Activated CD8-positive, alpha-beta memory T cell treated with anti-CD3 and anti-CD28 coated beads for 48 hours (primary cell): ENCODE measurements around the gene RDH5.

Source experiments
- DNase-seq, 3 experiments: peaks; one replicate each; pipeline ENCODE4 v3.0.0-alpha.2; 2020; ENCODE audit warnings: low read depth in 2 of 3, low spot score in 2 of 3

Gene RDH5

DNA sequence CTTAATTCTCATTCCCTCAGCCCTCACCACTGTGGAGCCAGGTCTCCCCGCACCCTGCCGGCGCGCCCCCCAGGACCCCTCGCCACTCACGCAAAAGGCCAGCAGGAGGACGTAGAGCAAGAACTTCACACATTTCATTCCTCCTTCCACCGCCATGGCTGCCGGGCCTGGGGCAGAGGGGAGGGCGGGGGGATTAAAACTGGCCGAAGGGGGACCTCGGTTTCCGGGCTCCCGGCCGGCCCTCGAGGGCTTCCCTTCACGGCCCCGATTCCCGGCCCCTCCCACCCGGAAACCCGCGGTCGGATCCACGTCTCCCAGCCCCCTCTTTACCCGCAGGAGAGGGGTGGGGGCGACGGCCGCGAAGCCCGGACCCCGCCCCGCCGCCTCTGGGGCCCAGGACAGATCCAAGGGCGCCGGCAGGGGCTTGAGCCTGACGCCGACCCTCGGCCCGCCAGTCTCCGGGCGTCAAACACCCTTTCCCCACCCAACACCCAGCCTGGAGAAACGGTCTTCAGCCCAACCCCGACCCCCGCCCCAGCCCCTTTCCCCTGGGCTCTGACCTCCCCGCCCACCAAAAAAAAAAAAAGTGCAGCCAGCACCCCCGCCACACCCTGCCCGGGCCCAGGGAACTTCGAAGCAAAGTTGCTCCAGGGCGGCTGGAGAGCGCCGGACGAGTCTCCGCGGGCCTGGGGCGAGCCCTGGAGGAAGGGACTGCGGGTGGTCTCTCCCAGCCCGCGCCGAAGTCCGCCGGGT lies 8.2 kb downstream of the RDH5 start:
- DNase-seq, result no peak

DNA sequence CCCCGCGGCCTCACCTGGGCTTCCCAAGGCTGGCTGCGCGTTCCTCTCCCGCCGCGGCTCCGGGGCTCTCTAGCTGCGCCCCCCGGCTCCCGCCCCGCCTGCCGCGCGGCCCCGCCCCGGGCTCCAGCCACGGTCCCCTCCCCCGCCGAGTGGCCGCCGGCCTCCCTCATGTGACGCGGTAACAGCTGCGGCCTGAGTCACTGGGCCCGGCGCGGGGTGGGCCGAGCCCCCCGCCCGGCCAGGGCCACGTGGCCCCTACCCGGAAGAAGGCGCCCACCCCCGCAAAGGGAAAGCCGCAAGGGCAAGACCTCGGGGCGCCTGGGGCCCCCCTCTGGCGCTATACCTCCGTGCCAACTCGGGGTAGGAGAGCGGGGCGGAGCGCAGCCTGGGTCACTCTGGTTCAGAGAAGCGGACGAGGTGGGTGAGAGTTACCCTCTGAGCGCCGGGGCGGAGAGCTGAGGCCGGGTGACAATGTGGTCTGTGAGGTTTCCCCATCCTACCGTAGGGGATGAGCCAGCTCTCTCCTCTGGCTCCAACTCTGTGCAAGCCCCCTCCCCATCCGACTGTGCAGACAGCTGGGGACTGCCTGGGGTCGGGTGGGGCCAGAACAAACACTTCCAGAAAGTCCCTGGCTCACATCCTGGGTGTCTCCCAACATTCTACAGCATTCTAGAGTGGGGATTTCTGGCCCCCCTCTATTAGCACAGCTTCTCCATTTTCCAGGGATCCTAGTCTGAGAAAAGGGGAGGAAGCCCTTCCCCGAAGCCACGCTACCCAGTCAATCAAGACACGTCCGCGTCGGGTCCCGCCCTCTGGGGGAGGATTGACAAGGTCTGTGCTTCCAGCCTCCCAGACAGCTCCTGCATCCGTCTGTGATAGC lies 9.0 kb downstream of the RDH5 start, which contains the start of gene CD63:
CD63 (minus strand) TSS at position 71 of the 880 bp plus-strand sequence. CDS start 668 bp downstream, outside the sequence.
- DNase-seq, result peak; percentile 65 to 73 (median 66)

DNA sequence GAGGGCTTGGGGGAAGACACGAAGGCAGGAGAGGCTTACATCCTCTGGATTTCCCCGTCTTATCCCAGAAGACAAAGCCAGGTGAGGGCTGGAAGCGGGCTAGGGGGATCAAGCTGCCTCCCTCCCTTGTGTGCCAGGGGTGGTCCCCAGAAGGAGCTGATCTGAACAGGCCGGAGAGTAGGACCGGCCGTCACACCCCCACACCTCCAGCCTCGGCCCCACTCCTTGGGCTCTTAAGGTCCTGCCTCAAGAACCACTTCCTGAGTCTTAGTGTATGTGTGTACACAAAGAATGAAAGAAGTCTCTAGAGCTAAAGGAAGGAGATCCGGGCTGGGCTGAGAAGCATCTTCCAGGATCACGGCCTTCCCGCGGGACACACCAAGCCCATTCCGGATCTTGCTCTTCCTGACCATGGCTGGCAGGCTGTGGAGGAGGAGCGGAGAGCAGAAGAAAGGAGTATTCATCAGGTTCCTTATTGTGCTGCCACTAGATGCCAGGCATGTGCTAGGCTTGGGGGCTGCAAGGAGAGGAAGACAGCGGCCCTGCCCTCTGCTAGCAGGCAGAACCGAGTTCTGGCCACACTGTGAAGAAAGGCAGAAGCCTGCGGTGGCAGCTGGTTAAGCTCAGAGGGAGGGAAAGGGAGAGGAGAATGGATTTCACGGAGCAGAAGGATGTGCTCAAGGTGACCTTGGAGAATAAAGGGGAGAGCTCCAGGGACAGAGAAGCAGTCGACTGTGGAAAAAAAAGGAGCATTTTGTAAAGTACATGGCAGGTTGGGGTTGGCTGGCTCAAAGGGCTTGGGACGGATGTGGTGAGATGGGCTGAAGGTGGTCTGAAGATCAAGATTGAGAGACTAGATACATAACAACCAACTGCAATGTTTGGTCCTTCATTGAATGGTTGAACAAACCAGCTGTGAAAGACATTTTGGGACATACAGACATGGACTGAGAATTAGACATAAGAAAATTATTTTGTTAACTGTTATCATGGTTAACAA lies 9.9 kb downstream of the RDH5 start:
- DNase-seq, result no peak

DNA sequence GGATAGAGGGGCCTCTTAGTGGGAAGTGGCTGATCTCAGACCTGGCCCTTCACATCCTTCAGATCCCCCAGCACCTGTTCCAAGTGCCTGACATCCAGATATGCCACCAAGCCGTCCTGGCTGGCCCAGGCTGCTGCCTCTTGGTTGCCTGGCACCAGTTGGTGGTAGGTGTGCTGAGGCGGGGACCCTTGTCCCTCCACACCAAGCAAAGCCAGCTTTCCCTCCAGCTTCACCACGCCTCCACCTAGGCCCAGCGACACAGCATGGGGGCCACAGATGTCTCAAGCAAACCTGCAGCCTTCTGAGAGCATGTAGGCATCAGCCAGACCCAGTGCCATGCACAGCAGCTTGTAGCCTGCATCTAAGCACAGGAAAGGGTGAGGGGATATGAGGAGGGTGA lies 12.1 kb downstream of the RDH5 start:
- no peak for DNase-seq

DNA sequence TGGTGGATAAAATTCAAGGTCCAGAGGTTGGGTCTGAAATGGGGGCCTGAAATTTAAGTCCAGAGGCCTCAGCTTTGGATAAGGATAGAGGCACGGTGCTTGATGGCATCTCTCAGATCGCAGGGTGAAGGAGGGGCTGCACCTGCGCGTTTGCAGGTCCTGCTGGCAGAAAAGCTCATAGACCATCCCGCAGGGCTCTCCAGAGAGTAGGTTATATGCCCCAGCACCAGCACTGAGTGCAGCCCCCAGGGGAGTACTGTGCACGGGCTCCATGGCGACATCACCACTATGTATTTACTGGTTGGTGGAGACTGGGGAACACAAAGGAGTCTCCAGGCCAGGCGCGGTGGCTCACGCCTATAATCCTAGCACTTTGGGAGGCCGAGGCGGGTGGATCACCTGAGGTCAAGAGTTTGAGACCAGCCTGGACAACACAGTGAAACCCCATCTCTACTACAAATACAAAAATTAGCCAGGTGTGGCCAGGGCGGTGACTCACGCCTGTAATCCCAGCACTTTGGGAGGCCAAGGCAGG lies 12.9 kb downstream of the RDH5 start:
- no peak for DNase-seq

DNA sequence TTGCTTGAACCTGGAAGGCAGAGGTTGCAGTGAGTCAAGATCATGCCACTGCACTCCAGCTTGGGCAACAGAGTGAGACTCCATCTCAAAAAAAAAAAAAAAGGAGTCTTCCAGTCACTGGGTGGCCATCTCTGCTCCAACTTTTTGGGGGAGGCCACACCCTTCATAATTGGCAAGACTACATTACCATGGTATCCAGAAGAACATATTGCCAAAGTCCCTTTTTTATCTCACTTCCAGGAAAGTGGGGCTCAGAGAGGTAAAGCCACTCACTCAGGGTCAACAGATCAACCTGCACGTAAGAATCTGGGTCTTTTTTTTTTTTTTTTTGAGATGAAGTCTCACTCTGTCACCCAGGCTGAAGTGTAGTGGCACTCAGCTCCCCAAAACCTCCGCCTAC lies 13.7 kb downstream of the RDH5 start:
- DNase-seq, result no peak

DNA sequence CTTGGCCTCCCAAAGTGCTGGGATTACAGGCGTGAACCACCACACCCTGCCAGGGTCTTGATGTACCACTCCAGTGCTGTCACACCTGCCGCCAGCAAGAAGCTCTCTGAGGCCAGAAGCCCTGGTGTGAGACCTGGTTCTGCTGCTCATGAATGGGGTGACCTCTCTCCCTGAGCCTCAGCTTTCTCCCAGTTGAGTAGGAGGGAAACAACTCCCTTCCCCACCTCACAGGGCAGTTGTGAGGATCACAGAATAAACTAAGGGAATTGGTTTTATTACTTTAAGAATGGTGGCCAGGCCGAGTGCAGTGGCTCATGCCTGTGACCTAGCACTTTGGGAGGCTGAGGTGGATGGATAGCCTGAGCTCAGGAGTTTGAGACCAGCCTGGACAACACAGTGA lies 14.4 kb downstream of the RDH5 start:
- DNase-seq, result no peak

DNA sequence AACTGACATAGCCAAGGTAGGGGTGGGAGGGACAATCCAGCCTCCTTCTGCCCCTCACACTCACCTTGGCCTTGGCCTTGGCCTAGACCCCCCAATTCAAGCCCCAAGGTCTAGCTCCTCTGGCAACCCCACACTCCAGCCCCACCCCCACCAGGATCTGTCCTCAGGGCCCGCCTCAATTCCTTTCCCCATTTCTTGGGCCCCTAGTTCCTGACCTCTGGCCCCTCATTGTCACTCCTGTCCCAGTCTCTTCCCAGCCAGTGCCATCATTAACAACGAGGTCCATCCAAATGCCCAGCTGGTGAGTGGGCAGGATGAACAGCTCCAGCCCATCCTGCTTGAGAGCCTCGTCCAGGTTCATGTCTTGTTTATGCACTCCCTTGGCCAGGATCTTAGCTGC lies 15.9 kb downstream of the RDH5 start:
- no peak for DNase-seq

DNA sequence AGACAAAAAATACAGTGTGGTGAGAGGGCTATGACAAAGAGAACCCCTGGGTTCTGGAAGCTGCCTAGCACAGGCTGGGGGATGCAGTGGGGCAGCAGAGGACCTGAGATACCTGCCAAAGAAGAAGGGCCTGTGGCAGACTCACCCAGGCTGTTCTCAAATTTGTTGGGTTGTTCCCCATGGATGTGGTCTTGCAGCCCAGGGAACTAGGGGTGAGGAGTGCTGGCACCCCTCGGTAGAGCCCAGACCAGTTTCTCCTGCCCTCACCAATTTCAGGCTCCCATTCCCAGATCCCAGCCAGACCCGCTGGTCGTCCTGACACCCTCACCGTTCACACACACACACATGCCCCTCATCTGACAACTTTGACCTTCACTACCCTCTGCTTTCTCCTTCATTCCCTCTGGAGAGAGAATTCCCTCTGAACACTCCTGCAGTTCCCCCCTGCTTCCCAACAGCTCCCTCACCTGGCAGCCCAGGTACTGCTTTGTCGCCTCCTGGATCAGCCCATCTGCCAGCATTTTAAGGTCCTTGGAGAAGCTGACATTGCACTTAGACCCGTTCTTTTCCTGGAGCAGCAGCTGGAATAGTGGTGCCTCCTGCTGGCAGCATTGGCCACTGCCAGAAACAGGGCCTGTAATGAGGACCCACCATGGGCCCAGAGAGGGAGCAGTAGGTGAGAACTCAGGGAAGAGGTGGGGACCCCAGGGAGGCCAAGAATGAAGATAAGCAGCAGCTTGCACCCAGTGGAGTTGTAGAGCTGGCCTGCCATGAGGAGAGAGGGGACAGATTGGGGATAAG lies 16.8 kb downstream of the RDH5 start:
- DNase-seq, result no peak

DNA sequence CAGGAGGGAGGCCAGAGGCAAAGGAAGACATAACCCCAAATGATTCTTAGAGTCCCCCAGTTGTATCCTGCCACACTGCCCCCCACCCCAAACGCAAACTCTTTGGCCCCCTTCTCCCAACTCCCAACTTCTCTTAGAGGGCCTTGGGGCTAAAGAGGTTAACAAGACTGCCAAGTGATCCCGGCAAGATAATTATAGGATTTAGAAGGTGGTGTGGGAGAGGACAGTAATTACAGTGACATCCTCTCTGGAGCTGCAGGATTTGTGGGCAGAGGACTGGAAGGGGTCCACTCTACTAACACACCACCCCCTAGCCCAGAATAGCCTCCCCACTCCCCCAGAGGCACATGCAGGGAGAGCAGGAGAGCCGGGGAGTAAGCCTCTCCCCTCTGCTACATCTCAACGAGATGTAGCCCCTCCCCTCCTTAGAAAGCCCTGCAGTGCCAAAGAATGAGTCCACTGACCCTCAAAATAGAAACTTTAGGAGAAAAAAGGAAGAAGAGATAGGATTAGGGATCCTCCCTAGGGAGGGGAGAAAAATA lies 17.5 kb downstream of the RDH5 start:
- no peak for DNase-seq

DNA sequence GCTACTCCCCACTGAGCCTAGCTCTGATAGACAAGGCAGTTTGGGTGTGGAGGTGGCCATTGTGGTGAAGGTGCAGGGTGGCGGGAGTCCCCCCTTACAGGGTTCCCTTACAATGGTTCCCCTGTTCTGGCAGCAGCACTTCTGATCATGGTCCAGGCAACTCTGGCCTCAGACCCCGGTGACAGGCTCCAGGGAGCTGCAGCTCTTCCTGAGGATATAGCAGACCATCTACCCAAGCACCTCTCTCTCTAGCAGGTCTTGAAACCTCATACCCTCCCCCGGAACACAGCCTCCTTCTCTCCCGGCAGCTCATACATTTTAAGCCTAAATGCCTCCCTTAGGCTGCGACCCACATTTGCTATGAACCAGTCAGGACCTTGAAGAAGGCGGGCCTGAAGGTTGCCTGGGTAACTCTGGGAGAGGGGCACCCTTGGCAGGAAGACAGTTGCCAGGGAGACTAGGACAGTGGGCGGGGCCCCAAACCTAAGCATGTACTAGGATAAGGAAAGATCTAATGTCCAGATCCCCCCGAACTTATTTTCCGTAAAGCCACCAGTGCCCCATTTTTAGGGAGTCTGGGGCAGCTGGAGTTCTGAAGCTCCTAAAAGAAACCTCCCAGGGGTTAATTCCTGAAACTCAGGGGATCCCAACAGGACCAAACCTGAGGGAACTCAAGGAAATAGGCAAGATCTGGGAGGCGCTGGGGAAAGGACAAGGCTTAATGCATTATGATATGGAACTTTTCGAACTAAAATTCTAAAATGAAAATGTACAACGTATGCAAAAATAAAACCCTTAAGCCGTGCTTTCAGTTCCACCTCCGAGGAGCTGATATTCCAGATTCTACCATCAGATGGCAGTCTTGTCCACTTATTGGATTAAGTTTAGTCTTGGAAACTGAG lies 18.2 kb downstream of the RDH5 start:
- DNase-seq, result peak in 2 of 3 experiments; percentile 49 to 66

DNA sequence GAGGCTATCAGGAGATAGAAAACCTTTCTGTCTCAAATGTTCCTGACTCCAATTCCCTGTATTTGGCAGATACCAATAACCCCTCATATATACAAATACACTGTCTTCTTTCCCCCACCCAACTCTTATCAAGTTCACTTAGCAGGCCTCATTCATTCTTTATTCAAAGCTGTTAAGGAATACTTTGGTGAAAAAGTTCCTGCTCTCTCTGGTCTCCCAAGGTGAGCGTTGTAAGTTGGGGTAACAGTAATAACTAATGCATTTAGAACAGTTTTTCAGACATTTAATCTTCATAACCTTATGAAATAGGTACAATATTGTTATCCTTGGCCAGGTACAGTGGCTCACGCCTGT lies 18.8 kb downstream of the RDH5 start:
- no peak for DNase-seq

DNA sequence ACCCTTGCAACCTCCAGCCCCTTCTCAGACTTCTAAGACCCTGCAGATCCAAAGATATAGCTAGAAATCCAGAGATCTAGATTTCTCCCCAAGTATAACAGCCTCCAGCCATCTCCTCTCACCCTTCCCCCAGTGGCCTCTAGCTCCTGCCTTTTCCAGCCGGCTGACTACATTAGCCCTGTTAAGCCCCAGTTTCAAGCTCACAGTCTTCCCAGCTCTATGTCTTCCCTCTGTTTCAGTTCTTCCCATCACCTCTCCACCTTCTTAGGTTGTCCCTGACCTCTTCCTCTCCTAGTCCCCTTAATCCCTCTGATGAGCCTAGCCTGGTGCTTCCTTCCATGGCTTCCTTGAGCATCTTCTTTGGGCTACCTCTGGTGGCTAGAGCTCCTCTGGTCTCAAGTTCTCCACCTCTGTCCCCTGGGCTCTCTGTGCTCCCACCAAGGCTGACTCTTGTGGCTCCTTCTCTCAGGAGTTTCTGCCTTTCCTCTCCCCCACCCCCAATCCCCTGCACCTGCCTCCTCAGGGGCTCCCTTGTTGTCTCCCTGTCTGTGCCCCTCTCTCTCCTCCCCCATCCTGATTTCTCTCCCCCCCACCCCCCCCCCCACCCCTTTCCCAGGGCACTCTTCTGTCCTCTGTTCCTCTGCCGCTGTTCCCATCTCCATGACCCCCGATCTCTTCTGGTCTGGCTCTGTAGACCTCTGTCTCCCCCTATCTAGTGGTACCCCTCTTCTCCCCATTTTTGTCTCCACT lies 21.9 kb downstream of the RDH5 start:
- DNase-seq, result no peak

DNA sequence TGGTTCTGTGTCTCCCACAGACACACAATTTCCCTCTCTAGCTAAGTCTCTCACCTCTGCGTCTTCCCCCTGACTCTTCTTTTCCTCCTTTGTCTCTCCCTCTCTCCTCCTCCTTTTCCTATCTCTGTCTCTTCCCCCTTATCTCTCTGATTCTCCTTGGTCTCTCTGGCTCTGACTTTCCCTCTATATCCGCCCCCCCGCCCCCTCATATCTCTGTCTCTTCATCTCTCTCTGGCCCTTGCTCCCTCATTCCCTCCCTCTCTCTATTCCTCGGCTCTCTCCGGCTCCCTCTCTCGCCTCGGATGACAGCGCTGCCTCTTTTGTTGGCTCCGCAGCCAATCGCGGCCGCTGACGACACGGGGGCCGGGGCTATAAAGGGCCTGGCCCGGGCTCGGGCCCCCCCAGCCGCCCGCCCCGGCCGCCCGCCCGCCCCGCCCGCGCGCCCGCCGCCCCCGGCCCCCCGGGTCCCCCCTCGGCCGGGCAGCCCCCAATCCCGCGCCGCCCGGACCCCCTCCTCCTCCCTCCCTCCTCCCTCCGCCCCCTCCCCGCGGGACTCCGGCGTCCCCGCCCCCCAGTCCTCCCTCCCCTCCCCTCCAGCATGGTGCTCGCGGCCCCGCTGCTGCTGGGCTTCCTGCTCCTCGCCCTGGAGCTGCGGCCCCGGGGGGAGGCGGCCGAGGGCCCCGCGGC lies 22.7 kb downstream of the RDH5 start, which contains the start of gene GDF11:
GDF11 (plus strand) TSS at position 404 of the 687 bp plus-strand sequence; CDS start at position 599, 195 bp downstream.
- peak in 2 of 3 experiments; percentile 45 to 58 for DNase-seq

DNA sequence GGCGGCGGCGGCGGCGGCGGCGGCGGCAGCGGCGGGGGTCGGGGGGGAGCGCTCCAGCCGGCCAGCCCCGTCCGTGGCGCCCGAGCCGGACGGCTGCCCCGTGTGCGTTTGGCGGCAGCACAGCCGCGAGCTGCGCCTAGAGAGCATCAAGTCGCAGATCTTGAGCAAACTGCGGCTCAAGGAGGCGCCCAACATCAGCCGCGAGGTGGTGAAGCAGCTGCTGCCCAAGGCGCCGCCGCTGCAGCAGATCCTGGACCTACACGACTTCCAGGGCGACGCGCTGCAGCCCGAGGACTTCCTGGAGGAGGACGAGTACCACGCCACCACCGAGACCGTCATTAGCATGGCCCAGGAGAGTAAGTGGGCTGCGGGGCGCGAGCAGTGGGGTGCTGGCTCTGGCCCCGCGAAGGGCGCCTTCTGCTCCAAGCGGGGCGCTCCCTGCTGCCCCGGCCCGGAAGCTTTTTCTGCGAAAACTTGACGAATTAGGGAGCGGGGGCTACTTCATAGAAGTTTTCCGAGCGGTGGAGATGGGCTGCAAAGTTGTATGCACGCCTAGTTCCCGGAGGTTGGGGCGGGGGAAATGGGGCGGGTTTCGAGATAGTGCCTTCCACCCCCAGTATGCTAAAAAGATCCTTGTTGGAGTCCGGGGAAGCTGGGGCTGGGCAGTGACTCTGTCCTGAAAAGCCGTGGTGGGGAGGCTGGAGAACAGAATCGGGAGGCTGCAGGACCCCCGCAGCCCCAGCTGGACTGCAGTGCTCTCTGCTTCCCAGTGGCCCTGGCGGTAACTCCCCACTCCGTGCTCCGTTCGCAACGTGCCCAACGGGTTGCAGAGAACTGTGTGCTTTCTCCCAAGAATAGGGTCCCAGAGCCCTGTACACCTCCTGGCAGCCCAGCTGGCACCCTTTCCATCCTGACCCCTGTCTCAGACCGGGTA lies 23.5 kb downstream of the RDH5 start:
- DNase-seq, result peak in 1 of 3 experiments; percentile 36
